Activated CD8-positive, alpha-beta T cell treated with anti-CD3 and anti-CD28 coated beads, Interleukin-2, amount 10 ng/mL, durations not matched to agents 7 days and 5 days (primary cell): Measurements from ENCODE around the gene FOLR2. TPM values are rescaled to one million over a fixed set of nuclear protein-coding genes. Genes with fewer than 3 reads are reported as not detected.
A peak's percentile ranks its signal among the peaks of the same experiment; 100 is the strongest.

Source experiments
- ATAC-seq: fragments of 150-1000 bp; cut with Tn5 transposase; one replicate; pipeline ENCODE4 v1.10.0; 2021; ENCODE audit warnings: moderate library complexity
- CTCF ChIA-PET: fragments of 350-600 bp; sonication (Branson Sonifier 250); formaldehyde crosslinking; loops from one replicate; lab custom pipeline; 2021; ENCODE audit warnings: antibody characterized with exemption; lab: Charles Lee
- POLR2A ChIA-PET: fragments of 350-600 bp; sonication (Branson Sonifier 250); formaldehyde crosslinking; loops from one replicate; lab custom pipeline; 2021; ENCODE audit warnings: antibody characterized with exemption; lab: Charles Lee
- DNase-seq: peaks from one replicate; pipeline ENCODE4 v3.0.0-alpha.2; 2020
- H3K27ac Mint-ChIP-seq: one replicate; pipeline ENCODE4 v1.8.0; 2021; ENCODE audit warnings: mild to moderate bottlenecking, mixed read lengths
- H3K27me3 Mint-ChIP-seq: one replicate; pipeline ENCODE4 v1.8.0; 2021; ENCODE audit warnings: low read depth, mixed read lengths
- H3K36me3 Mint-ChIP-seq: one replicate; pipeline ENCODE4 v1.8.0; 2021; ENCODE audit warnings: low read depth, mixed read lengths
- H3K4me1 Mint-ChIP-seq: one replicate; pipeline ENCODE4 v1.8.0; 2021; ENCODE audit warnings: low read depth, mixed read lengths
- H3K4me3 Mint-ChIP-seq: one replicate; pipeline ENCODE4 v1.8.0; 2021; ENCODE audit warnings: mild to moderate bottlenecking, mixed read lengths
- H3K9me3 Mint-ChIP-seq: one replicate; pipeline ENCODE4 v1.8.0; 2022; ENCODE audit warnings: mixed read lengths; ENCODE audit not compliant: insufficient read depth
- total RNA-seq, 2 experiments: library from RNA; stranded (reverse); gene quantifications; one replicate each; pipeline ENCODE4 v1.2.3, GENCODE V29; 2021

The FOLR2 gene
- total RNA-seq, 2 experiments from 2014 or later: not detected

DNA sequence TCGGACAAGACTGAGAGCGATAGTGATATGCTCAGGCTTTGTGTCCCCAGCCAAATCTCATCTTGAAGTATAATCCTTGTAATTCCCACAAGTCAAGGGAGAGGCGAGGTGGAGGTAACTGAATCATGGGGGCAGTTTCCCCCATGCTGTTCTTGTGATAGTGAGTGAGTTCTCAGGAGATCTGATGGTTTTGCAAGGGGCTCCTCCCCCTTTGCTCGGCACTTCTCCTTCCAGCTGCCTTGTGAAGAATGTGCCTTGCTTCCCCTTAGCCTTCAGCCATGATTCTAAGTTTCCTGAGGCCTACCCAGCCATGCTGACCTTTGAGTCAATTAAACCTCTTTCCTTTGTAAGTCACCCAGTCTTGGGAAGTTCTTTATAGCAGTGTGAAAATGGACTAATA is 7.5 kb upstream of the FOLR2 start:
- POLR2A ChIA-PET: no interaction called here

DNA sequence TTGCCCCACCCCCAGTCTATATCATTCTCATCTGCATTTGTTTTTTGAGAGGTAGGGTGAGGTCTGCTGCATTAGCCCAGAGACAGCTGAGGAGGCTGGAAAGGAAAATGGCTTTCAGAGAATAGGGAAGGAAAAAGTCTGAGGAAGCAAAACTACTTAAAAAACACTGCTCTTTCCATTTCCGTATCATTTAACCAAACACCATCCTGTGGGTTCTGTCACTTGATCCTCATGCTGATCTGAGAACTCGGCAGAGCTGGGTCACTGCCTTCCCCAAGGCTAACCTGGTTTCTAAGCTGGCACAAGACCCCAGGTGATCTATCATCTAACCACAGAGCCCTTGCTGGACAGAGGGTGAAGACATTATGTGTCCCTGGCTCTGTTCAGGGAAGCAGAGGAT is 1.2 kb downstream of the FOLR2 start:
- DNase-seq (no peak), ATAC-seq (peak; percentile 46)
- no peaks in the 10 kb centered on the region for H3K36me3 Mint-ChIP-seq
- no peaks in the 10 kb centered on the region for H3K9me3 Mint-ChIP-seq
- ChIA-PET CTCF (no interaction called here), POLR2A (no interaction called here)
- H3K27ac Mint-ChIP-seq: peak overlapping the region; percentile 56
- peaks cover 25% of the 10 kb centered on the region for H3K27me3 Mint-ChIP-seq
- H3K4me1 Mint-ChIP-seq: peaks cover 31% of the 10 kb centered on the region
- H3K4me3 Mint-ChIP-seq: no peak overlapping the region

More for the DNA sequence above, 7.5 kb upstream of the FOLR2 start:
- Mint-ChIP-seq H3K27ac (no peak overlapping the region), H3K9me3 (peaks cover 14% of the 10 kb centered on the region), H3K27me3 (peaks cover 32% of the 10 kb centered on the region), H3K4me1 (no peaks in the 10 kb centered on the region), H3K4me3 (no peak overlapping the region), H3K36me3 (no peaks in the 10 kb centered on the region)
- CTCF ChIA-PET: interaction anchor here (1.1 kb wide), 1 partner anchor 222 kb away, joined by 3 read pairs; no protein-coding TSS in a partner anchor
- DNase-seq (no peak), ATAC-seq (no peak)

DNA sequence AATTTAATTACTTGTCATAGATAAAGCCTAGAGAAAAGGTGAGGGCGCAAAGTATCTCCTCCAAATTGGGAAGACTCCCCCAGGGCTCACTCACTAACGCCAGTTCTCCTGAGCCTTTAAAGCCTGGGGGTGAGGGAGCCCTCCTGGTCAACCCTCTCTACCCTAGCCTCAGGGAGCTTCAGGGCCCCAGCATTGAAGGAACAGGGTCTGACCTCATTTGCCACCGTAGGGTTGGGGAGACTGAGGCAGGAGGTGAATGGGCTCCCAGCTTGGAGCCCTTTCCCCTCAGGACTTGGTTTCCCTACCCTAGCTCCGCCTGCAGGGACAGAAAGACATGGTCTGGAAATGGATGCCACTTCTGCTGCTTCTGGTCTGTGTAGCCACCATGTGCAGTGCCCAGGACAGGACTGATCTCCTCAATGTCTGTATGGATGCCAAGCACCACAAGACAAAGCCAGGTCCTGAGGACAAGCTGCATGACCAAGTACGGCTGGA is 1.7 kb downstream of the FOLR2 start:
- ATAC-seq (no peak), DNase-seq (no peak)
- Mint-ChIP-seq H3K27me3 (peaks cover 21% of the 10 kb centered on the region), H3K4me3 (no peak overlapping the region), H3K27ac (no peak overlapping the region), H3K36me3 (no peaks in the 10 kb centered on the region), H3K9me3 (no peaks in the 10 kb centered on the region), H3K4me1 (peaks cover 33% of the 10 kb centered on the region)
- ChIA-PET POLR2A (no interaction called here), CTCF (no interaction called here)

DNA sequence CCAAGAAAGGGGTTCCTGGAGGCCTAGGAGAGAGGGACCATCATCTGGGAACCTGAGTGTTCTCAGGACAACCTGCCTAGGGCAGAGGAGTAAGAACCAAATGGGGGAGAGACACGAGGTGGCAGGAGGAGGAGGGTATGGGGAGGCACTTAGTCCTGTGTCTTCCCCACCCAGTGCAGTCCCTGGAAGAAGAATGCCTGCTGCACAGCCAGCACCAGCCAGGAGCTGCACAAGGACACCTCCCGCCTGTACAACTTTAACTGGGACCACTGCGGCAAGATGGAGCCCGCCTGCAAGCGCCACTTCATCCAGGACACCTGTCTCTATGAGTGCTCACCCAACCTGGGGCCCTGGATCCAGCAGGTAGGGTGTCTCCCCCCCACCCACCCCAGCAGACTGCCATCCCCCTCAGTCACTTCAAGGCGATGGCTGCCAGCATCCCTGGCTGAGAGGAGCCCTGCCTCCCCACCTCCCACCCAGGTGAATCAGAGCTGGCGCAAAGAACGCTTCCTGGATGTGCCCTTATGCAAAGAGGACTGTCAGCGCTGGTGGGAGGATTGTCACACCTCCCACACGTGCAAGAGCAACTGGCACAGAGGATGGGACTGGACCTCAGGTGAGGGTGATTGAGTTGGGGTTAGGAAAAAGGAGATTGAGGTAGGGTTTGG is 4.2 kb downstream of the FOLR2 start:
- Mint-ChIP-seq H3K27ac (peak overlapping the region; percentile 43), H3K27me3 (peaks cover 12% of the 10 kb centered on the region), H3K4me3 (no peak overlapping the region), H3K9me3 (no peaks in the 10 kb centered on the region), H3K36me3 (no peaks in the 10 kb centered on the region), H3K4me1 (peaks cover 40% of the 10 kb centered on the region)
- ATAC-seq: no peak
- ChIA-PET CTCF (interaction anchor here (1.6 to 2.5 kb wide), 2 partner anchors 17 to 194 kb away, joined by 6 to 17 read pairs; no protein-coding TSS in a partner anchor), POLR2A (no interaction called here)
- no peak for DNase-seq

DNA sequence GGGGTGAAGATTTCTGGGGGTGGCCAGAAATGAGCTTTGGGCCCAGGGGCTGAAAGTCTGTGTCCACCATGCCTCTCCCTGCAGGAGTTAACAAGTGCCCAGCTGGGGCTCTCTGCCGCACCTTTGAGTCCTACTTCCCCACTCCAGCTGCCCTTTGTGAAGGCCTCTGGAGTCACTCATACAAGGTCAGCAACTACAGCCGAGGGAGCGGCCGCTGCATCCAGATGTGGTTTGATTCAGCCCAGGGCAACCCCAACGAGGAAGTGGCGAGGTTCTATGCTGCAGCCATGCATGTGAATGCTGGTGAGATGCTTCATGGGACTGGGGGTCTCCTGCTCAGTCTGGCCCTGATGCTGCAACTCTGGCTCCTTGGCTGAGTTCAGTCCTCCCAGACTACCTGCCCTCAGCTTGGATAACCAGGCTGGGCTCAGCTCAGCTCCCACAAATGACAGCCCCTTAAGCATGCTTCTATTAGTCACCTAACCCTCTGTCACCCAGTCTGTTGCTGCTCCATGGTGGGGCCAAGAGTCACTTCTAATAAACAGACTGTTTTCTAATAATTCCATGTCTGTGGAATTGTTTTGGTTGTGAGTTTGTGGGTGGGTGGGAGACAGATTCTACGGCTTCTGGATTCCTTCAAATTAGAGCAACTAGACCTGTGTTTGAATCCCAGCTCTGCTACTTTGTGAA is 4.9 kb downstream of the FOLR2 start:
- ChIA-PET CTCF (interaction anchor here (0.8 to 3.1 kb wide), 6 partner anchors 16 to 209 kb away, joined by 3 to 17 read pairs (median 6); partner anchors contain the start of gene ANAPC15), POLR2A (interaction anchor here (1.3 to 2.6 kb wide), 2 partner anchors 25 to 210 kb away, joined by 6 read pairs; no protein-coding TSS in a partner anchor)
- DNase-seq: no peak
- Mint-ChIP-seq H3K9me3 (no peaks in the 10 kb centered on the region), H3K27ac (peak overlapping the region; percentile 43), H3K36me3 (peaks cover 4% of the 10 kb centered on the region), H3K4me1 (peaks cover 47% of the 10 kb centered on the region), H3K4me3 (no peak overlapping the region), H3K27me3 (peaks cover 10% of the 10 kb centered on the region)
- no peak for ATAC-seq

DNA sequence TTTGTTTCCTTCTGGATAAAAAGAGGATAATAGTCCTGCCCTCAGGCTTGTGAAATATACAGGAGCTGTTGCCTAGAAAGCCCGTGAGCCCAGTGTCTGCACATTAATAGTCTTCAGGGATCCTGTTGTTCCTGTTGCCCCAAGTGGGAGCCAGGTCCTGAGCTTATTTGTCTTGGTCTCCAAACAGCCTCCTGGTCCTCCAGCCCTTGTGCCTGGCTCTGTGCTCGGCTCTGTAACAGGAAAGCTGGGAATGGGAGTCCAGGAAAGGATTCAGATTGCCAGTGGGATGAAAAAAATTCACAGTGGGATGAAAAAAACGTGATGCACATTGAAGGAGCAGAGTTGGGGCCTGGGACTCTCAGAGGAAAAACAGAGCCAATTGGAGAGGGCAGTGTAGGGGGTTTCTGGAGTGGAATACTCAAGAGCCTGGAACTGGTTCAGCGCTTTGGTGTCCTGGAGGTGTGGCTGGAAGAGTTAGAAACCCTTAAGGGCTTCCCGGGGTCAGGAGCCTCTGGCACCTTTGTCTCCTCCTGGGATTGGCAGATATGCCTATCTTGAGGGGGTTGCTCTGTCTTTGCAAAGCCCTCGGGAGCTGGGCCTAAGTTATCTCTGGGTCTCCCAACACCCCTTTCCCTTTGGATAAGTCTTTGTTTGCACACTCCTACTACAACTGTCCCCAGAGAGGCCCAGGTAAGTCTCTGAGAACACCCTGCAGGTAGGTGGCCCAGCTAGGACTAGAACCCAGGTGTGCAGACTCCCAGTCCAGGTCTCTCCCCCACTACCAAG is 5.7 kb downstream of the FOLR2 start:
- H3K27ac Mint-ChIP-seq: peak overlapping the region; percentile 81

DNA sequence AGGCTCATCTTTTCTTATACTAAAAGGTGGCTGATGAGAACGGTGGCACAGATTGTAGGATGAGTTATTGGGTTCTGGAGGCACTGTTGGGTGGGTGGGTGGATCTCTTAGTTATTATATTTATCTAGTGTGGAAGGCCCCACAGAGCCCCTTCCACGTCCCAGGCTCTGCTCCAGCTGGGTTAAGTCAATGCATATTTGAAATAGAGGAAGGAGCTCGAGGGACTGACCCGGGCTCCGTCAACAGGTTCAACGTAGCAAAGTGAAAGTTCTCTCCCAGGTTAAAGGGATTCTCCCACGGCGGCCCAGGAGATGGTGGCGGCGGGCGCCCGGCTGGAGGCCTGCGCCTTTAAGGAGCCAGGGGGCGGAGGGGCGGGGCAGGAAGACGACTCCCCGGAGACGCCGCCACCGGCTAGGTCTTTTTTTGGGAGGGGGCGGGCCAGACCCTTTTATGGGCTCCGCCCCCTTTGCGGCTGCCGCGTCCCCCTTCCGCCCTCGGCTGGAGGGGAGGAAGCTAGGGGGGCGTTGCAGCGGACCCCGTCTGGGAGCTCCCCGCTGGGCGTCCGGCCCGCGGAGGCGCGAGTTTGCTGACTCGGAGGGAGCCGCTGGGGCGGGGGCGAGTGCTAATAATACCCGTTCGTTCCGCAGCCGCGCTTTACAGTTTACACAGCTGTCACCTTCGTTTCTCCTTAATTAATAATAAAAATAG is 6.5 kb downstream of the FOLR2 start:
- Mint-ChIP-seq H3K36me3 (peaks cover 4% of the 10 kb centered on the region), H3K9me3 (no peaks in the 10 kb centered on the region), H3K27me3 (peaks cover 4% of the 10 kb centered on the region), H3K4me1 (peaks cover 44% of the 10 kb centered on the region), H3K4me3 (peak overlapping the region; percentile 85), H3K27ac (peak overlapping the region; percentile 81)
- peak; percentile 96 for DNase-seq
- POLR2A ChIA-PET: interaction anchor here (0.6 to 2.6 kb wide), 11 partner anchors 9 to 437 kb away, joined by 3 to 6 read pairs (median 3); partner anchors contain the start of gene XNDC1N
- peak; percentile 80 for ATAC-seq
- CTCF ChIA-PET: interaction anchor here (0.6 to 3.1 kb wide), 8 partner anchors 10 to 207 kb away, joined by 3 to 17 read pairs (median 4); no protein-coding TSS in a partner anchor

More for the DNA sequence above, 5.7 kb downstream of the FOLR2 start:
- Mint-ChIP-seq H3K4me3 (peak overlapping the region; percentile 85), H3K9me3 (no peaks in the 10 kb centered on the region), H3K36me3 (peaks cover 4% of the 10 kb centered on the region), H3K4me1 (peaks cover 50% of the 10 kb centered on the region), H3K27me3 (peaks cover 5% of the 10 kb centered on the region)
- ATAC-seq: no peak
- DNase-seq: no peak
- CTCF ChIA-PET: interaction anchor here (0.8 to 3.1 kb wide), 8 partner anchors 10 to 208 kb away, joined by 3 to 17 read pairs (median 4); partner anchors contain the start of gene ANAPC15
- POLR2A ChIA-PET: interaction anchor here (1.2 to 2.6 kb wide), 5 partner anchors 10 to 209 kb away, joined by 3 to 6 read pairs (median 3); no protein-coding TSS in a partner anchor

DNA sequence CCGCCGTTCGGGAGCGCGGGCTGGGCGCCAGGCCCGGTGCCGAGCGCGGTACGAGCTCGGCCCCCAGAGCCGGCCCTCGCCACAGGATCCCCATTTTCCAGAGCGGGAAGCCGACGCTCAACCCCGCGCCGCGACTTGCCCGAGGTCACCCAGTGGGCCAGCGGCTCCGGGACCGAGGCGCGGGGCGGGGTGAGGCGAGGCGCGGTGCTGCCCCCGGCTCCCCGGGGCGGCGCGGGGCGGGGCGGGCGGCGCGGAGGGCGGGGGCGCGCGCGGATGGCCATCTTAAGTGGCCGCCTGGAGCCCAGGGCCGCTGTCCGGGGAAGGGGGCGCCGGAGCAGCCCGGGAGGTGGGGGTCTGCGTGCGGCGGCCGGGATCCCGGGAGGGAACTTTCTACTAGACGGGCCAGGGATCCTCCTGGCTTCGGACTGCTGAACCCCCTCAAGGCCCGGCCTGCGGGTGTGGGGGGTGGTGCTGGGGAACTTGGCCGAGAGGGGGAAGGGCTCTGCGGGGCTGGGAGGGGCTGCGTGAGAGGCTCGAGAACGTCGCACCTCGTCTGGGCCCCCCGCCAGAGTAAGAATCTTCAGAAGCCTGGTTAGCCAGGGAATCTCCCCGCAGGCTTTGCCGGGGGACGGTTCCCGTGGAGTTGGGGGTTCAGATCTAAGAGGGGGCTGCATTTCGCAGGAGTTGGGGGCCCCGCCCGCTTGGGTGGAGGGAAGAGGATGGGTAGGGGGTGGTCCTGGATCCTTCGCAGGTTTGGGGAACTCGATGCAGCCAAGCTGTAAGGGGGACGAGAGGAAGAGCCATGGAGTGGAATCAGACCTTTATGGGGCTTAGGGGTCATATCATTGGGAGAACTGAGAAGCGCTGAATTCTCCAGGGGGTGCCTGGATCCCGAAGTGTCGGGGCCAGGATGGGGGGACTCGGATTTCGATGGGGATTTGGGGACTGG is 7.3 kb downstream of the FOLR2 start:
- ATAC-seq (peak; percentile 69), DNase-seq (peak; percentile 70)
- H3K27me3 Mint-ChIP-seq: no peaks in the 10 kb centered on the region
- ChIA-PET CTCF (interaction anchor here (0.6 to 3.1 kb wide), 7 partner anchors 14 to 207 kb away, joined by 3 to 17 read pairs (median 5); no protein-coding TSS in a partner anchor), POLR2A (interaction anchor here (0.6 to 2.6 kb wide), 10 partner anchors 8 to 438 kb away, joined by 3 to 6 read pairs (median 3); partner anchors contain the start of gene XNDC1N)
- peaks cover 7% of the 10 kb centered on the region for H3K36me3 Mint-ChIP-seq
- peaks cover 39% of the 10 kb centered on the region for H3K4me1 Mint-ChIP-seq
- no peaks in the 10 kb centered on the region for H3K9me3 Mint-ChIP-seq
- peak overlapping the region; percentile 94 for H3K27ac Mint-ChIP-seq
- H3K4me3 Mint-ChIP-seq: peak overlapping the region; percentile 95

DNA sequence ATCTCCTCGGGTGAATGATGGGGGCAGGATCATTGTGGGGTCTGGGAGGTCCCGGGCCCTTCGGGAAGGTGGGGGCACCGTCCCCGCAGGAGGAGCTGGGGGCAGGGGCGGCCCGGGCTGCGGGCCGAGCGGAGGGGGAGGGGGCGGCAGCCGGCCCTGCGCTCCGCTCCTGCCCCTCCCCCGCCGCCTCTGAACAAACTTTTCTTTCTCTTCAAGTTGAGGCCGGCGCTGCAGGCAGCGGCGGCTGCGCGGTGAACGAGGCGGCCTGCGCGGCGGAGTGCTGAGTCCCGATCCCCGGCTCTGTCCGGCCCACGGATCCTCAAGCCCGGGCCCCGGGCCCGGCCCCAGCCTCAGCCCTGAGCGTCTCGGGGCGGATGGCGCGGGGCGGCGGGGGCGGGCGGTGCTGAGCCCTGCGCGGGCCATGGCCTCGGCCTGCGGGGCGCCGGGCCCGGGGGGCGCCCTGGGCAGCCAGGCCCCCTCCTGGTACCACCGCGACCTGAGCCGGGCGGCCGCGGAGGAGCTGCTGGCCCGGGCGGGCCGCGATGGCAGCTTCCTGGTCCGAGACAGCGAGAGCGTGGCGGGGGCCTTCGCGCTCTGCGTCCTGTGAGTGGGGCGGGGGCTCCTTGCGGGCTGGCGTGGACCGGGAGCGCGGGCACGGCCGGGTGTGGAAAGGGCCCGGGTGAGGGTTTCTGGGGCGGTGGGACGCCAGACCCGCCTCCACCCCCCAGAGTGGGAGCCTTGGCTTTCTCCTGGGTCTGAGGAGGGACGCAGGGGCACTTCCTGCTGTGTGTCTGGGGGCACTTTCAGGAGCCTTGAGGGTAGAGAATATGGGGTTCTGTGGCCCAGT is 8.2 kb downstream of the FOLR2 start, which contains the start of gene INPPL1:
Gene INPPL1 (plus strand): TSS at position 204 of the 847 bp plus-strand sequence. CDS start 218 bp downstream, at position 422.
- H3K9me3 Mint-ChIP-seq: no peaks in the 10 kb centered on the region
- peaks cover 41% of the 10 kb centered on the region for H3K4me1 Mint-ChIP-seq
- peaks cover 12% of the 10 kb centered on the region for H3K36me3 Mint-ChIP-seq
- no peaks in the 10 kb centered on the region for H3K27me3 Mint-ChIP-seq
- peak within 1 kb of the TSS; percentile 95 for H3K4me3 Mint-ChIP-seq
- CTCF ChIA-PET: interaction anchor here (1.5 to 3.1 kb wide), 2 partner anchors 13 to 200 kb away, joined by 3 to 21 read pairs; no protein-coding TSS in a partner anchor
- POLR2A ChIA-PET: interaction anchor here (0.6 to 1.2 kb wide), 4 partner anchors 16 to 117 kb away, joined by 3 to 4 read pairs (median 3); no protein-coding TSS in a partner anchor
- DNase-seq (peak; percentile 50), ATAC-seq (peak; percentile 8)
- peak within 1 kb of the TSS; percentile 94 for H3K27ac Mint-ChIP-seq
